Measurements from ENCODE around the gene SLC35G1. TPM values are rescaled to one million over a fixed set of nuclear protein-coding genes. Genes with fewer than 3 reads are reported as not detected.

The SLC35G1 gene
- total RNA-seq, 4 donors from 2014 or later: 3.5 to 5.7 (median 4.6) TPM

DNA sequence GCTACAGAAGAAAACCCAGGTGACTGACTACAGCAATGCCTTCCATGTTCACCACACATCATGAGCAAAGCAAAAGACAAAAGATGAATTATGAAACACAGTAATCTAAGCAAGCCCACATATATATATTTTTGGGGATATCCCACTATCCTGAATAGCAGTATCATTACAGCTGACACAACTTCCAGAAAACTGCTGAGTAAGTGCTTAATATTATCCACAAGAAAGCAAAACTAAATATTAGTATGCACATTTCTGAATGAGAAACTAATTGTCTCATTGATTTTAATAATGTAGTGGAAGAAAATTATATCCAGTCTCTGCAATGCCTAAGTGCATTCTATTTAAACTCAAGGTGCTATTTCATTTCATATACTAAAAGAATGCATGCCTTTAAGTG lies 14.5 kb upstream of the SLC35G1 start:
- no peak for ATAC-seq (ENCODE audit: low FRiP score)
- TF ChIP-seq, protein P1, sequence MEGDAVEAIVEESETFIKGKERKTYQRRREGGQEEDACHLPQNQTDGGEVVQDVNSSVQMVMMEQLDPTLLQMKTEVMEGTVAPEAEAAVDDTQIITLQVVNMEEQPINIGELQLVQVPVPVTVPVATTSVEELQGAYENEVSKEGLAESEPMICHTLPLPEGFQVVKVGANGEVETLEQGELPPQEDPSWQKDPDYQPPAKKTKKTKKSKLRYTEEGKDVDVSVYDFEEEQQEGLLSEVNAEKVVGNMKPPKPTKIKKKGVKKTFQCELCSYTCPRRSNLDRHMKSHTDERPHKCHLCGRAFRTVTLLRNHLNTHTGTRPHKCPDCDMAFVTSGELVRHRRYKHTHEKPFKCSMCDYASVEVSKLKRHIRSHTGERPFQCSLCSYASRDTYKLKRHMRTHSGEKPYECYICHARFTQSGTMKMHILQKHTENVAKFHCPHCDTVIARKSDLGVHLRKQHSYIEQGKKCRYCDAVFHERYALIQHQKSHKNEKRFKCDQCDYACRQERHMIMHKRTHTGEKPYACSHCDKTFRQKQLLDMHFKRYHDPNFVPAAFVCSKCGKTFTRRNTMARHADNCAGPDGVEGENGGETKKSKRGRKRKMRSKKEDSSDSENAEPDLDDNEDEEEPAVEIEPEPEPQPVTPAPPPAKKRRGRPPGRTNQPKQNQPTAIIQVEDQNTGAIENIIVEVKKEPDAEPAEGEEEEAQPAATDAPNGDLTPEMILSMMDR (IDR thresholded peaks at IDR 0.05): no peak
- no peak for DNase-seq (ENCODE audit: low spot score)

DNA sequence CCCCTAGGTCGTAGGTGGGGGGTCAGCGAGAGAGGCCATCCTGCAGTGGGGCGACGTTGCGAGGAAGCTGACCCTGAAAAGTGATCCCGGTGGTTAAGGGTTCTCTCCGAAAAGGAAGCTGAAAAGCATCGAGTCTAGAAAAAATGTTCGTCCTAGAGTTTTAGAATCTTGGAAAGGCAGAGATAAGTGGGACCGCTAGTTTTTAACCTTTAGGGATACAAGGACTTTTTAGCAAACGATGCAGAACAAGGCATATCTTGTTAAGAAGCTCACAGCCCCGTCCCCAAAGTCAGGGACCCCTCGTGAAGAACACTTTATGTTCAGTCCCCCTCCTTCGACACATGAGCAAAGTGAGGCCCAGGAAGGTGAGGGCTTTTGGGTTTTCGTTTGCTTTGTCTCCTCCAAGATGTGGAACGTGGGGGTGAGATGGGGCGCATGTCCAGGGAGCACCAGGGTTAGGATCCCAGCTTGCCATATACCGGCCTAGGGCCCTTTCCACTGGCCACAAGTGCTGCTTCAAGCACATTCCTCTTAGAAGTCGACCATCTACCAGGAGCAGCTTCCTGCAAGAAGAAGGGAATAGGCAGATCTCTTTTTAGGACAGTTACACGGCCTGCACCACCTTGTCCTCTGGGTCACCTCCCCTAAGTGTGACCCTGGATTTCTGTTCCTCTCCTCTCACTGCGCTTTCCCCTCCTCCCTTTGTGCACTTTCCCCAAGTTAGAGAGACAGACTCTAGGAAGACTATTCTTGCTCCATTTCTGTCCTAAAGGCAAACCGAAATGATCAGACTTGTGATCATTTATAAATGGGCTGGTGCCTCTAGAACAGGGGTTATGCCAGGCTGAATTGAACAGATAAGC lies 969 bp downstream of the SLC35G1 start:
- DNase-seq (ENCODE audit: low spot score) (no peak), ATAC-seq (ENCODE audit: low FRiP score) (no peak)

DNA sequence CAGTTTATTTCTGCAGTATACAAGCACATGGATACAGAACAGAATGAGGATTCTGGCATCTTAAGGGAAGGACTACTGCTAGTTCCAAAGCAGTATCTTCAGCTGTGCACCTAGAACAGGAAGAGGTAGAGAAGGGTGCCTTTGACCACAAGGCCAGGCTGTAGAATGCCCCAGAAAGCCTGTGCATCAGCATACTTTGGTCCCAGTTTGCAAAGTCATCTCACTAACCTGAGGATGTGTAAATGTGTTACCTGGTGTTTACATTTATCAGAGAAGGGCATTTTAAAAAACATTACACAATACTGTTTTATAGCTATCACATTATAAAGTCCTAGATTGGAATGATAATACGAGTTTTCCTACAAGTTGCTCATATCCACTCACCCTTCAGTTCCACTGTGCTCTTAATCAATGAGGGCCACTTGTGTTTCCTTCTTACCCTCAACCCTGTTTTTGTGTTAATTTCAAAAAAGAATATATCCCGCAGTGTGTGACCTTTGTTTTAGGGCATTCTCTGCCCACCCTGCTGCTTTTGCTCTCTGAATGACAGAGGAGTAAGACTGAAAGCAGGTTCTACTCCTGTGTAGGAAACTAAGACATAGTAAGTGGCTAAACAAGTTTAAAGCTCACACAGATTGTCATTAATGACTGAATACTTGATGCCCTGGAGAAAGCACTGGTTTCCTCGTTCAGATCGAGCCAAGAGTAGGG lies 3.4 kb downstream of the SLC35G1 start:
- ATAC-seq (ENCODE audit: low FRiP score): no peak
- DNase-seq (ENCODE audit: low spot score): no peak
- TF ChIP-seq, protein P1 (IDR thresholded peaks at IDR 0.05): no peak

More for the DNA sequence above, 969 bp downstream of the SLC35G1 start:
- TF ChIP-seq, protein P1 (IDR thresholded peaks at IDR 0.05): no peak

DNA sequence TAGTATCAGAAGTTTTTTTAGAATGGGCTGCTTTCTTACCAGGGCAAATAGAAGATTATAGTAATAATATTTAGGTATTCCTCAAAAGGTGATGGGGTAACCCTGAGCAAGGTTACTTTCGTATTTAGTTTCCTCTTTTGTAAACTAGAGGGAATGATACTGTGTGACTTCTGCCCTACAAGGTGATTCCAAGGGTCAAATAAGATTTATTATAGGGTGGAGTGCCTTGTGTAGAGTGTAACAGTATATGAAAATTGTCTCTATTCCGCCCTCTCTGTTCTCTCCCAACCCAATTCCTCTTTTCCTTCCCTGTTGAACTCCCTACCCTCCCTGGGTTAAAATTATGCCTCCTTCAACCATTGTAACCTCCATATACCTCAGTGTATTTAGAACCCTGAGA lies 5.3 kb downstream of the SLC35G1 start:
- DNase-seq (ENCODE audit: low spot score) (no peak), ATAC-seq (ENCODE audit: low FRiP score) (no peak)
- TF ChIP-seq, protein P1 (IDR thresholded peaks at IDR 0.05): no peak

DNA sequence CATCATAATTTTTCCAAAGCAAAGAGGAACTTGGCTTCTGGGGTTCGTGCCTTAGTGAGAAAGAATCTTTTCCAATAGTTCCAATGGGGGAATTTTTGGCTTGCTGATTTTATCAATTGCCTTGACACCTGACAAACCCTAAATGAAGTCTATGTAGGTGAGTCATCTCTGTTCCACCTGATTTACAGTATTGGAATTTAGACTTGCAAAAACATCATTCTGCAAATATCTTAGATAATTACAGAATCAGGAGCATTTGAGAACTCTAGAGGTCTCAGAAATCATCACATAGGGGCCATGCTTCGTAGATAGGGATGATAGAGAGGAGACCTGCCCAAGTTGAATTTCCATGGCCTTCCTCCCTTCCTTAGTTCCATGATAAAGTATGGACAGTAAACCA lies 9.3 kb downstream of the SLC35G1 start:
- DNase-seq (ENCODE audit: low spot score) (no peak), ATAC-seq (ENCODE audit: low FRiP score) (no peak)
- TF ChIP-seq, protein P1 (IDR thresholded peaks at IDR 0.05): no peak

DNA sequence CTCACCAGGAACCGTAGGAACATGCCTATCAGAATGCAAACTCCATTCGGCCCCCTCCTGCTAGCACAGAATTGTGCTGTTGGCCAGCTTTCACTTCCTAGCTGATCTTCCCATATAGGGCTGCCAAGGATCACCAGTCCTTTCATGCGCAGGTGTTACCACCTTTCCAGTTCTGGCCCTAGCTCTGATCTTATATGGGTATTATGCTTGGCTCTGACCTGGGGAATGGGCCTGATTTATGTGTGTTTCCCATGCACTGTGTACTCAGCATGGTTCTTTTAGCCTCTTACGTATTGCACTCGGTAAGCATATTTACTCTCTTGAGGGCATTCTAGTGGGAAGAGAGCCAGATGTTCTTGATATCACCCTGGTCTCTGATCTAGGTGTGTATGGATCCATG lies 11.1 kb downstream of the SLC35G1 start:
- ATAC-seq (ENCODE audit: low FRiP score) (no peak), DNase-seq (ENCODE audit: low spot score) (no peak)
- TF ChIP-seq, protein P1 (IDR thresholded peaks at IDR 0.05): no peak

Data from omental fat pad (tissue), 4 donors.